Activated CD4-positive, alpha-beta T cell treated with anti-CD3 and anti-CD28 coated beads, Interleukin-2, amount 50 U/mL, for 16 hours (primary cell): ENCODE results near the gene TSPEAR.

ENCODE experiments used
- DNase-seq: peaks from one replicate; pipeline ENCODE4 v3.0.0-alpha.2; 2020

The TSPEAR gene

DNA sequence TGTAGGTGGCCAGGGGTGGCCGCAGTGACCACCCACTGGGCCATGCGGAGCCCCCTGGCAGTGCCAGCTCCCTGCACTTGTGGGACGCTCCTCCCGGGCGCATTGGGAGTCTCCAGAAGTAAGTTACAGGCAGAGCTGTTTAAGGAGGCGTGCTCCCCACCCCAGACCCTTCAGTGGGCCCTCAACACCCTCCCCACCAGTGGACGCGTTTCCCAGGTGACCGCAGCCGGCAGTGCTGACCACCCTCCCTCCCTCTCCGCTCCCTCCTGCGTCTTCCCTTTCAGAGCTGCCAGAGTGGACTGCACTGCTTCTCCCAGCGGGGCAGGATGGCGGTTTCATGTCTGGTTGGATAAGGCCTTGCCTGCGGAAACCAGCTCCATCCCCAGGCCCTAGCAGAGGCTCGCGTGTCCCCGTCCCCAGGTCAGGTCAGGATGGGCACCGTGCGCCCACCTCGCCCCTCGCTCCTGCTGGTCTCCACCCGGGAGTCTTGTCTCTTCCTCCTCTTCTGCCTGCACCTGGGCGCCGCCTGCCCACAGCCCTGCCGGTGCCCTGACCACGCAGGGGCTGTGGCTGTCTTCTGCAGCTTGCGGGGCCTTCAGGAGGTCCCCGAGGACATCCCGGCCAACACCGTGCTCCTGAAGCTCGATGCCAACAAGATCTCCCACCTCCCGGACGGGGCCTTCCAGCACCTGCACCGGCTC is 255.0 kb downstream of the TSPEAR start:
- no peak for DNase-seq

DNA sequence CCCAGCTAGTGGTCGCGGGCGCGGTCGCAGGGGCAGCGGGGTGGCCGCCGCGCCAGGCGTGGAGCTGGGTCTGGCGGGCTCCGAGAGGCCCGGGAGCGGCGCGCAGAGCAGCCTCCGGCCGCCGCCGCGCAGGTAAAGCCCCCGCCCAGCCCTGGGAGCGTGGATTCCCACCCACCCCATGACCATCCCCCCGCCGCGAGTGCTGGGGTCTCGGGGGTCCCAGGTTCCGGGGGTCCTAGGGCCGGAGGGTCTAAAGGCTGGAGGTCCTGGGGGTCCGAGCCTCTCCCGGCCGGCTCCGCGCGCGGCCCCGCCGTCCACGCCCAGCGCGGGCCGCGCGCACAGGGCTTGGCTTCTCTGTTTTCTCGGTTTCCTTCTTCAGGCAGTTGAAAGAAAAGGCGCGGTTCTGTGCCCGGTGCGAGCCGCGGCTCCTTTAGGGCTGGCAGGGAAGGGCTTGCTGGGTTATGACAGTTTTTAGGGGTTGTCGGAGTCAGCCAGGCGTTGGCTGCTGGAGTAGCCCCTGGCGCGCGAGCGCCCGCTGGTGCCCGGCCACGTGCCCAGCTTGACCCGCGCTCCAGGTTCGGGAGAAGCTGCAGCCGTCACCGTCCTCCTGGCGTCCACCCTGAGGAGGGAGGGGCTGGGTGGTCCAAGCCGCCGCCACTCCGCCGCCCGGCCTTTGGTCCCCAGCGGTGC is 255.7 kb downstream of the TSPEAR start:
- peak; percentile 28 for DNase-seq

DNA sequence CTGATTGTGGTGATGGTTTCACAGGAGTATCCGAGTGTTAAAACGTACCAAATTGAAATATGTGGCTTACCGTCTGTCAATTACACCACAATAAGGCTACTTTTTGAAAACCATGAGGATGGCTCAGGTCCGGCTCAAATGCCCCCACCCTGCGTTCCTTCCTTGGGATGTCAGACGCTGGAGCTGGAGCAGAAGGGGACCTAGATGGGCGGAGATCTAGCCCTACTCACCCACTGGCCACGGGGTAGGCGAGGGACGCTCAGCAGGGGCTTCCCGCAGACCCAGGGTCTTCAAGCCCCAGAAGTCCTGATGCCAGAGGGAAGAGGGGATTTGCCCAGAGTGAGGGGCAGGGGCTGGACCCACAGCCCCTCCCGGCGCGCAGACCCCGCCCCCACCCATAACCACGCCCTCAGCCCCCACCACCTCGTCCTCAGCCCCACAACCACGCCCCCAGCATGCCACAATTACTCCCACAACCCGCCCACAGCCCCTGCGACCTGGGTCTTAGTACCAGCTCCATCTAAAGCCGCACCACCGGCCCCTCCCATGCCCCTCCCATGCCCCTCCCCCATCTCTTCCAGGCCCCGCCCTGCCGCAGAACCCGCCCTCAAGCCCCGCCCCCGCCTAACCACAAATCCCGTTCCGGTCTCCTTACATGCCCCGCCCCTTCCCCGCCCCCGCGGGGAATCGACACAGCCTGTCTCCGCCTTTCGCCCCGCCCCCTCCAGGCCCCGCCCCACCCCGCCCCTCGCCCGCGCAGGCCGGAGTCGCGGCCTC is 256.4 kb downstream of the TSPEAR start, which contains the start of gene LRRC3:
LRRC3 (plus strand) TSS at position 764 of the 777 bp plus-strand sequence. CDS start 1,135 bp downstream, outside the sequence.
- DNase-seq: peak; percentile 80

DNA sequence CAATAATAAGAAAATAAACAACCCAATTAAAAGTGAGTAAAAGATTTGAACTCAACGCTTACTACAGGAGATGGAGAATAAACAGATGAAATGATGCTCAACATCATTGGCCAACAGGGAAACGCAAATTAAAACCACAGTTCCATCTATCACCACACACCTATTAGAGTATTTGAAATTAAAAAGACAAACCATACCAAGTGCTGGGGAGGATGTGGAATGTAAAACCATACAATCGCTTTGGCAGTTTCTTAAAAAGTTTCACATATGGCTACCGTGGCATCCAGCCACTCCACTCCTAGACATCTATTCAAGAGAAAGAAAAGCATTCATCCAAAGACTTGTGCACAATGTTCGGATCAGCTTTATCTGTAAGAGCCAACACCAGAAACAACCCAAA is 257.3 kb downstream of the TSPEAR start:
- DNase-seq: no peak

DNA sequence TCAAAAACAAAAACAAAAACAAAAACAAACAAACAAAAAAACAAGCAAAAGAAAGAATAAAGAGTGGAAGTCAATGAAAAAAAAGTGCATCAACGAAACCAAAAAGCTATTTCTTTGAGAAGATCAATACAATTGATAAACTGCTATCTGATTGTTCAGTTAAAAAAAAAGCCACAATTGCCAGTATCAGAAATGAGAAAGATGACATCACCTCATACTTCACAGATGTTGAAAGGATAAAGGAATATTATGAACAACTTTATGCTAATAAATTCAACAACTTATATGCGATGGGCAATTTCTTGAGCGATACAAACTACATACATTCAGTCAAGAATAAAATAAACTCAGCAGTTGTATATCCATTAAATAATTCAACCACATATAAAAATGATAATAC is 258.3 kb downstream of the TSPEAR start:
- DNase-seq: no peak

DNA sequence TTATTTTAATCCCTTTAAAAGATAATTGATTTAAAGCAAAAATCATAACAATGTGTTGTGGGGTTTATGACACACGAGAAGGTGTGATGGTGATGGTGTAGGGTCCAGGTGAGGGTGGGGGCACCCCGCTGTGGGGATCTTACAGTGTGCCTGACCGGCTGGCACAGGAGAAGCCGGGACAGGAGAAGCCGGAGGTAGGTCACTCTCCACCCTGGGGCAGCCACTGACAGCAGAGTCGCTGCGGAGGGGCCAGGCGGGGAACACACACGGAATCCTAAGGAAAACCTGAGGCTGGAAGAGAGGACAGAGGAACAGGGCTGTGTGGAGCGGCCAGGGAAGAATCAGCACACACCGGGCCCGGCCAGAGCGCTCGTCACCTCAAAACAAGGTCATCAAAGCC is 260.4 kb downstream of the TSPEAR start:
- no peak for DNase-seq

DNA sequence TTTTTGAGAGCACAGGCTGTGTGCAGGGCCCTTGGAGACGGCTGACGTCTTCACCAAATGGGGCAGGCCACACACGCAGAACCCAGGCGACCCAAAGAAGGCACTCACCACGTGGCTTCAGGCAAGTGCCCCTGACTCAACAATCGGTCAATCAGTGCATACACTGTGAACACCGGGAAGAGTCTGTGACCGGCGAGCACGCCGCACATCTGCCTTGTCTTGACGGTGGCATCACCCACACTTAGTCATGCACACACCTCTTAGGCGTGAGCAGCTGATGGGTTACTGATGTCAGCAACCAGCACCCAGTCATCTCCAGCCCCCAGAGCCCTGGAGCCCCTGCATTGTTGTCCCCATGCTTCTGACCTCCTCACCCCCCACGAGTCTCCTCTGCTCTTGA is 261.0 kb downstream of the TSPEAR start:
- DNase-seq: no peak

DNA sequence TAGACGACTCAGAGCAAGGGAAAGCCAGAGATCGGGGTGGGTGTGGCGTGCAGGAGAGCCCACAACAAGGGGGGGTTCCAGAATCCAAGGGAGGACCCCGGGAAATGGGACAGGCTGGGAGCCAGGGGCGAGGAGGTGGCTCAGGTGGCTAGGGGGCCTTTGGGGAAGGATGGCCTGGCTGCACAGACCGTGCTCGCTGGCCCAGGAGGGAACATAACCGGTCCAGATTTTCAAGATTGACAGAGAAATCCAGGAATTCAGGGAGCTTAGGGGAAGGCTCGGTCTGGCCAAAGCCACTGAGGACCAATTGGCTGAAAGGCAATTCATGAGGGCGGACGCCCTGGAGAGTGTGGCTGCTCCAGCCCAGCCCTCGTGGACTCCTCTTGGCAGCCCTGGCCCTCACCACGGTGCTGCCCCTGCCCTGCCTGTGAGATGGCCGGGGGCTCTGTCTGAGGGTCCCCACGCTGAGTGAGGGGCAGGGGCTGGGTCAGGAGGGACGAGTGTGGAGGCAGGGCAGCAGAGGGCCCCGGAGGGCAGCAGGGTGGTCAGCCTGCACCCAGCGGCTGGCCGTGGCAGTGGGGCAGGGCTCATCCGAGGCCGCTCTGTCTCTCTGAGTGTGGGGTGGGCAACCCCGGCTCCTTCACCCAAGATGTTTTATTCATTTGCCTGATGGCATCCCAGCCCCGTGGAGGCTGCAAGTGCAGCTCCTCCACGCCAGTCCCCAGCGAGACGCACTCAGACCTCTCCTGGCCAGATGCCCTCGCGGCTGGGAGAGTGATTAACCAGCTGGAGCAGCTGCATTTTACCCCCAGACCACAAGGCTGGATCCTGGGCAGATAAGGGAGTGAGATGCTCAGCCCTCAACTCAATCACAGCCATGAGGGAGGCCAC is 261.7 kb downstream of the TSPEAR start:
- no peak for DNase-seq

DNA sequence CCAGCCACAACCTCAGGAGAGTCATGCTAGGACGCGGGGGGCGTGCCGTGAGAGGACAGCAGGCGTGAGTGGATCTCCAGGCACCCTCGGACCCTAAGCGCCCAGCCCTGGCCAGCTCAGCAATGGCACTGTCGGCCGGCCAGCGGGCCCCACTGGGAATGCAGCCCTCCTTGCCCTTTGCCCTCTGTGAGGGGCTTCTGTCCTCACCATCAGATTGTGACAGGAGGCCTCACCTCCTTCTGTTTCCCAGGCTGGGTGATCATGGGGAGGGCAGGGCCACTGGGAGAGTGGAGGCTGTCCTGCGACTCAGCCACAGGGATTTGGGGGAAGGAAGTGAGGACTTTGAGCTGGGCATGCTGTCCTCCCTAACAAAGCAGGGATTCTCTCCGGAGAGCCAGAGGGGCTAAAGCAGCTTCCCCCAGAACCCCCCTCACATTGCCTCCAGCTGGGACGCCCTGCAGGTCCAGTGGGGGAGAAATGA is 262.7 kb downstream of the TSPEAR start:
- DNase-seq: no peak
